NCI-H2227 treated with DMSO at 0.1 percent for 48 hours (cell line): ENCODE data around the gene CBY3.
"Not testable (repeated sequence)": the region's sequence is repeated elsewhere in the genome, so short reads cannot be mapped to it uniquely, and the experiment has no call there.

Experiments used
- DNase-seq: peaks from one replicate; lab custom pipeline; 2025; lab: John Stamatoyannopoulos, UW

The CBY3 gene

DNA sequence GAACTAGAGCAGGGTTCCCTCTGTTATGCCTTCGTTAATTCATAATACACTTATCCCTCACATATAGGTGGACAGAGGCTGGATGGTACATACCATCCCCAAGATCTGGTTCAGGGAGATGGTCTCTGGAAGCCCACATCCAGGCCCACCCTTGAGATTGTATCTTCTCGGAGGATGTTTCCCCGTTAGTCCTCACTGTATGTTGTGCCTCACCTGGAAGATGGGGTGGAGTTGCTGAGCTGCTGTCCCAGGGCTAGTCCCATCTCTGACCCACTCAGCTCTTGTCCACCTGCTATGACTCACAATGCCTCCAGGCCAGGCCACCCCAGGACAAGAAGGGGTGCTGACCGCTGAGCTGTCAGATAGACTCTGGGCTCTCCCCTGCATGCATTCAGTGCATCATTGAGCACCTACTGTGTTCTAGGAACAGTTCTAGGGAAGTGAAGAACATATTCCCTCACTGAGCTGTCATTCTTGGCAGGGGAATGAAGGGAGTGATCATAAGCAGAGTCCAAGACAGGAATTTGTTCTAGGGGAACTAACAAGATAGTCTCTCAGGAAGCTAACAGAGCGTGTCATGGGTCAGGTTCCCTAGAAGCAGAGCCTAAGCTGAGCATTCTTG, at the start of gene CBY3:
TSS of gene CBY3 (minus strand) at position 255 of the 622 bp plus-strand sequence. CDS start at position 139, 116 bp downstream.
- no peak for DNase-seq

DNA sequence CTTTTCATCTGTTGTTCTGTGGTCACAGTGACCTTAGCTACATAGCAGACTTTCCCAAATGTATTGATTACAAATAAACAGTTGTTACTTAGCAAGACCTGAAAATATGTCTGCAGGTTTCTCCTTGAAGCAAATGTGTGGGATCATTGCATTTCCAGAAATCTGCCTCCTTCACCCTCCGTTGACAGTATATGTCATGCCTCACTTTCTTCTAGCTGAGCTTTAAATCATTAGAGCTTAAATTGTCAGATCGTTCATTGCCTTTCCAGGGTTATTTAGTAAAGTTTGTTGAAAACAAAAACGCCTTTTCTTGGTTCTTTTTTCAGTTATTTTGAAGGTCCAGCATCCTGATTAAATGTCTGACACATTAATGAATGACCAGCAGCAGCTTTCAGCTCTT, 49.5 kb upstream of the CBY3 start:
- DNase-seq = no peak

DNA sequence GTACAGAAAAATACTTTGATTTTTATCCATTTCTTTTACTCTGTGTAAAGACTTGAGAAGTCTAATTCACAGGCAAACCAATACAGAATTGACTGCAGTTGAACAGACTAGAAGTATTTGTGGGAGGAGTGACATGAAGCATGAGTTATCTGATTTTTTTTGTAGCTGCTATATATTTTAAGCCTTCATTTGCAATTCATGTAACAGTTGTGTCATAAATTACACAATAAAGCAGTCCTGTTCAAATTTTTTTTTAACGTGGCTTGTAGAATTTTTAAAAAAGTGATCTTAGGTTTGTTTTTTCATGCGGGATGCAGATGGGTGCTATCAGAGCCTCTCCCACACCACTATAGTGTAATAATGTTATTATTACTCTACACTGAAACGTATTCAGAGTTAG, 48.9 kb upstream of the CBY3 start:
- DNase-seq = no peak

DNA sequence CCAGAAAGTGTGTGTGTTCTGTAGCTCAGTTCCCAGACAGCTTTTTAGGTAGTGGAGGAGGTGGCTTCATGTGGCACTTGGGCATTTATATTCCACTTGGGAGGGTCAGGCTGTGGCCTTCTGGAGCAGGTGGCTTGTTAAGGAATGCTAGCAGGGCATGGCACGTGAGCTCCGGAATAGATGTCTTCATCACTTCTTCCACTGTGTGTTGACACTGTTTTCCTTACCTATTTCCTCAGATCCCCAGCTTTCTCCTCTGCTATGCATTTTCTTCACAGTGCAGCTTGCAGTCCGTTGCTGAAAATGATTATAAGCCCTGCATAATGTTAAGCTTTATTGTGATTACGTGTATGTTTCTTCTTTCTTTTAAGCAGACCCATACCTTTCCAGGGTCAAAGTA, 48.5 kb upstream of the CBY3 start:
- DNase-seq = no peak

DNA sequence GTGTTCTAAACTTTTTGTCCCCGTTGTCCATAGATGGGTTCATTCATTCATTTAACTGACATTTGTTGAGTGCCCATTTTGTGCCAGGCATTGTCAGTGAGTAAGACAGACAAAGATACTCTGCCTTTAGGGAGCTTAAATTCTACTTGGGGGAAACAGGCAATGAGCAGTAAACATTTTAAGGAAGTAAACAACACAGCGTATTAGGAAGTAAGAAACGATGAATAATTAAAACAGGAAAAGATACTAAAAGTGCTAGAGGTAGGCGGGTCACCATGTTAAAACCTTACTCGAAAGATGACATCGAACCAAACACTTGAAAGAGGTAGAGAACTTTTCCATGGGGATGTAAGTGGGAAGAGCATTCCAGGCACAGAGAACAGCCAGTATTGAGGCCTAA, 46.3 kb upstream of the CBY3 start:
- DNase-seq = no peak

DNA sequence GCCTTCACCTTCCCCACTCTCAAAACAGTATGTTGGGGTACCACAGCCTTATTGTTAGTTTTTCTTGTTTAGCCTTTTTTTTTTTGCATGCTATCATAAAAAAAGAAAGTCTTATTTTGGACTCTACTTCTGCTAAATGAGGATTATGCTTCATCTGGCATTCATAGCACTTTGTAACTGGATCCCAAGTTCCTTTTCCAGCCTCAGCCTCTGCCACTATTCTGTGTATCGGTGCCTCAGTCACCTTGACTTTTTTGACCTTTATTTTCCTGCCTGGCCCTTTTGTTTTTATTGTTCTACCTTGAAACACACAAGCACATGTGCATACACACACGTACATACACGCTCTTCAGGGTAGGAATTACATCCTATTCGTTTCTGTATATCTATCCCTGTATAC, 43.3 kb upstream of the CBY3 start:
- DNase-seq = no peak

DNA sequence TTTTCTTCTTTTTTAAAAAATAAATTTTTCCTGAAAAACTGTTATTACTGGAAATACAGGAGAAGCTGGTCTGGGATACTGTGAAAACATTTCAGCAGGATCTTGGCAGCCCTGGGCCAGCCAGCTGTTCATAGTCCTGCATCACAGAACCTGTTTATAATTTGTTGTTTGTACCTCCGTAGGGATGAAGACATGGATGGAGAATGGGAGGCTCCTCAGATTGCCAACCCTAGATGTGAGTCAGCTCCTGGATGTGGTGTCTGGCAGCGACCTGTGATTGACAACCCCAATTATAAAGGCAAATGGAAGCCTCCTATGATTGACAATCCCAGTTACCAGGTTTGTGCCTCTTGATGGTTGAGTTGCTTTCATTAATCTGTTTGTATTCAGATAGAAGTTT, 39.4 kb upstream of the CBY3 start:
- no peak for DNase-seq

DNA sequence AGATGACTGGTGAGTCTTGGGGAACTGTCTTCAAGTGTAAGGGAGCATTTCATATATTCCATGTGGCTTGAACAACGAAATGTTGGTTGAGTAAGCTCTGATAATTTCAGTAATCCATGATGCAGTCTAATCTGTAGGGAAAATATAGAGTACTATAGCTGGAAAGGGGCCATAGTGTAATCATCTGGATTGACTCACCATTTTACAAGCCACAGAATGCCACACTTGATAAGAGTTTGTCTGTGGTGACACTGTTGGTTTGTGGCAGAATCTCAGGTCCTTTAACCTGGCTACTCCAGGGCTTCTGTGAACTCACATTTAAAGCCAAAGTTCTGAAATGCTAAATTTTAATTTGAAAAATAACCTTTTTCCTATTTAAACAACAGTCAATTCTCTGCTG, 35.5 kb upstream of the CBY3 start:
- DNase-seq = no peak

DNA sequence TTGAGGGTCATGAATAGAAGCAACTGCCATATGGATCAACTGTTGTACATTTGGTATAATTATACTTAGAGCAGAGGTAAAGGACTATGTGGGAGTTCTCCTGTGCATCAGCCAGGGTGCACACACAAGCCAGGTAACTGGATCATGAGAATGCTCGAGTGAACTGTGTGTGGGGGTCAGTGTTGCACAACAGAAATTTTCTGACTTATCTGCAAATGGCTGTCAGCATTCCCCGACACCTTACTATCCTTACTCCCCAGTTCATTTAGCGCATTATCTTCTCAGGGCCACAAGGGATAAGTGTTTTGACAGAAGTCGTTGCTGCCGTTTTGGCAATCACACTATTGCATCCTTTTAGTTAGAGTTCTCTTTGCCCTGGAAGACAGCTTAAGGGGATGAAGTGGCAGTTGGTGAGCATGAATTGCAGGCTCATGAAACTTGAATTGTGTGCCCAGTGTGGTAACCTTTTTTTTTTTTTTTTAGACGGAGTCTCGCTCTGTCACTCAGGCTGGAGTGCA, 19.6 kb upstream of the CBY3 start:
- no peak for DNase-seq

DNA sequence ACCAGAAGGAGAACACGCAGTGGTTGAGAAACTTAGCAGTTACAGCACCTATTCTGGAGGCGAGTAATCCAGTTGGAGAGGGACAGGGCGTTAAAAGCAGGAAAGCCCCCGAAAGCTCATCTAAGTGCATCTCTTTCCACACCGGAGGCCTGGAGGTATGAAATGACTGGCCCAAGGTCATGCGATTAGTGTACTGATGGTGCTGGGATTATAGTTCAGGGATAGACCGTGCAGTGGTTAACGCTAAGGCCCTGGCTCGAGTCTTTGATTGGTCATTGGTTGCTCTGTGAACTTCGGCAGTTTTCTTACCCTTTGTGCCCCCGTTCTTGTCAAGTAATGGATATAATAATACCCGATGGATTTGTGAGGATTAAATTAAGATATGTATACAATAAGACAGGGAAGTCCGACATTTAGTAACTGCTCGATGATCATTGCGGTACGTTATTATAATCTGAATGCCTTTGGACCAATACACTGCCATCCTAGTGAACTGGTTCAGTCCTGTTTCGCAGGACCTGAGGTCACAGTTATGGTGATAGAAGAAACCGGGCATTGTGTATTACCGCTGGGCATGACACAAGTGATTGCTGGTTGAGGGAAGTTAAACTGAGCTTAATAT, 18.9 kb upstream of the CBY3 start:
- DNase-seq = peak; percentile 6

DNA sequence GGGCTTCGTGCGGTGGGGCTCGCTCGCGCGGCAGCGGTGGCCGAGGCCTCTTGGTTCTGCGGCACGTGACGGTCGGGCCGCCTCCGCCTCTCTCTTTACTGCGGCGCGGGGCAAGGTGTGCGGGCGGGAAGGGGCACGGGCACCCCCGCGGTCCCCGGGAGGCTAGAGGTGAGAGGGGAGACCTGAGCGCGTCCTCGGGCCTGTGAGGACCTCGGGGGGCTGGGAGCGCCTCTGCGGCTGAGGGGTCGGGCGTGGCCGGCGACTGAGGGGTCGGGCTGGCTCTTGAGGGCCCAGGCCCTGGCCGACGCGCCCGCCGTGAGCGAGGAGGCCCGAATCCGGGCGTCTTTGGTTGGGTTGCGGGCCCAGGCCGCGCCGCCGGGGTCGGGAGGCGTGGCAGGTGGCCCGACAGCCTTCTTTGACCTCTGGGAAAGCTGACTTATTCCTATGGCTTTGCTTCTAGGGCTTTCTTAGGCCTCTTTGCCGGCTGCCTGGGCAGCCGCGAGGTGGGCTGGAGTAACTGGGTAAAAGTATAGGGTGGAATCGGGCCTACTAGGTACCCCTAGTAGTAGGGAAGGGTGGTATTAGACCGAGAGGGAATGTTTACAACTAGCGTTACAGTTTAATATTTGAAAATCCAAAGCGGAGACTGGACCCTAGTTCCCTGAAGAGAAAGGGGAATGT, 18.2 kb upstream of the CBY3 start, which contains the start of gene CANX:
TSS of gene CANX (plus strand) at position 33 of the 681 bp plus-strand sequence. CDS start 6,715 bp downstream, outside the sequence.
- no peak for DNase-seq

DNA sequence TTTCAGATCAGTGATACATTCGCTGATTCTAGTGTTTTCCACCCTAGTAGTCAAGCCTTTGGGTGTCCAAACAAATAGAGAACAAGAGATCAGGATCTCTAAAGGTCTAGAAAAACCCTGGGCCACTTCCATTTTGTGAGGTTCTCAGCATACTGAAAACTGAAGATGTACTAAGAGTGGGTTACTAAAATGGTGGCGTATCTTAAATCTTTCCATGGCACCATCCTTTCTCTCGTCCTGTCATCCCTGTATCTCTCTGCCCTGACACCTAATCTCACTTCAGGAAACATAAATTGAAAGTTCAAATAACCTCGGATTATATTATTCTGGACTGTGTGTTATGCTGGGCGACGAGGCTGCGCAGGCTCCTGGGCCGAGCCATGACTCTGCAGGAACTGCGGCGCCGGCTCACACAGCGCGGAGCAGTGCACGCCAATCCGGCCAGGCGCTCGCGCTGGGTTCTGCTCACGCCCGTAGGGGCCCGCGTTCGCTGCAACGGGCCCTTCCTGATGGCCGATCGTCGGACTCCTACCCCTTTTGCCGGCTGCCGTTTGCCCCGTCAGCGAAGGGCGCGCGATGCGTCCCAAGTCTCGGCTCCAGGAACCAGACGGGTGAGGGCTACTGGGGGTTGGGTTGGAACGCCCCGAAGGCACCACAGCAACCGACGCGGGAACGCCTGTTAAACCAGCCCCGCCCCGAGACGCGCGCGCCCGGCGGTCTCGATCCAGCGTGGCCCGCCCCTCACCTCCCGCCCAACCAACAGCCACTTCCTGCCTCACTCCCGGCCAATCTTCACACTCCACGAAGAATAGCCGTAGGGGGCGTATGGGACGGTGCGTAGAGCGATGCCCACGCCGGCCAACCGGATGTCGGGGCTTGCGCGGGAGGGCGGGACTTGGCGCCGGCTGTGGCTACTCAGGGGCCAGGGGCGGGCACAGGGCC, 17.4 kb upstream of the CBY3 start:
- peak; percentile 96 for DNase-seq

DNA sequence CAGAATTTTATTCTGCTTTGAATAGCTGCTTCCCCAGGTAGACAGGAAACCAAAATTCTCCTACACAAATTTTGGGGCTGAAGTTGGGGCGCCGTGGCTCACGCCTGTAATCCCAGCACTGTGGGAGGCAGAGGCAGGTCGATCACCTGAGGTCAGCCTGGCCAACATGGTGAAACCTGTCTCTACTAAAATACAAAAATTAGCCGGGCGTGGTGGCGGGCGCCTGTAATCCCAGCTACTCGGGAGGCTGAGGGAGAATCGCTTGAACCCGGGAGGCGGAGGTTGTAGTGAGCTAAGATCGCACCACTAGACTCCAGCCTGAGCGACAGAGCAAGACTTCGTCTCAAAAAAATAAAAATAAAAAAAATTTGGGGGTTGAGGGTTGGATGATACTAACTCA, 16.7 kb upstream of the CBY3 start:
- DNase-seq = not testable (repeated sequence)

DNA sequence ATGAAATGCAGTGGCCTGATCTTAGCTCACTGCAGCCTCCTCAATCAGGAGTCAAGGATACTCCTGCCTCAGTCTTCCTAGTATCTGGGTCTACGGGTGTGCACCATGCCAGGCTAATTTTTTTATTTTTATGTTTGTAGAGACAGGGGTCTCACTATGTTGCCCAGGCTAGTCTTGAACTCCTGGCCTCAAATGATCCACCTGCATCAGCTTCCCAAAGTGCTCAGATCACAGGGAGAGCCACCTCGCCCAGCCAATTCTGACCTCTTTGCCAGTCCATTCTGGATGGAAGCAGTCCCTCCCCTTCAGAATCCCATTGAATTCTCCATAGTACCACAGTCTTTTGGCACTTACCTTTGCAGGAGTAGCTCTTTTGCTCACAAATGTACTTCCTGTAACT, 16.3 kb upstream of the CBY3 start:
- no peak for DNase-seq

DNA sequence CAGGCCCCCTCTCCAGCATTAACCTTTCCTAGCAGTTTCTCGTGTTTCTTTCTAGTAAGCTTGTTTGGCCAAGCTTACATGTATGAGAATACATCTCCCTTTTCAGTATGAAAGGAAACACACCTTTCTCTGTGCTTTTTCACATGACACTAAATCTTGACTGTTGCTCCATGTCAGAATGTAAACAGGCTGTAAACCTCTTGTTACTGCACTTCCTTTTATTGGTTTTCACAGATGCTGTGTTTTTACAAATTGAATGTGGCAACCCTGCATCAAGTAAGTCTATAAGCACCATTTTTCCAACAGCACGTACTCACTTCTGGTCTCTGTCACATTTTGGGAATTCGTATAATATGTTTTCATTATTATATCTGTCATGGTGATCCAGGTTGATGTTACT, 15.8 kb upstream of the CBY3 start:
- no peak for DNase-seq

DNA sequence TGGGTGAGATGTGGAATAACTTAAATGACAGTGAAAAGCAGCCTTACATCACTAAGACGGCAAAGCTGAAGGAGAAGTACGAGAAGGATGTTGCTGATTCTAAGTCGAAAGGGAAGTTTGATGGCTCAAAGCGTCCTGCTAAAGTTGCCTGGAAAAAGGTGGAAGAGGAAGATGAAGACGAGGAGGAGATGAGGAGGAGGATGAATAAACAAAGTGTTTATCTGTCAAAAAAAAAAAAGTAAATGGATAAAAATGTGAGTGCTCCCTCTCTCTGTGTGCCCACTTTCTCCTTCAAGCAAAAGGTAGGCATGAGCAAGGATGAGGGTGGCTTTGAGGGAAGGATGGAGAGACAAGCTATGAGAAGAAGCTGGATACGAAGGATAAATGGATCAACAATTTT, 13.7 kb upstream of the CBY3 start:
- DNase-seq = no peak

DNA sequence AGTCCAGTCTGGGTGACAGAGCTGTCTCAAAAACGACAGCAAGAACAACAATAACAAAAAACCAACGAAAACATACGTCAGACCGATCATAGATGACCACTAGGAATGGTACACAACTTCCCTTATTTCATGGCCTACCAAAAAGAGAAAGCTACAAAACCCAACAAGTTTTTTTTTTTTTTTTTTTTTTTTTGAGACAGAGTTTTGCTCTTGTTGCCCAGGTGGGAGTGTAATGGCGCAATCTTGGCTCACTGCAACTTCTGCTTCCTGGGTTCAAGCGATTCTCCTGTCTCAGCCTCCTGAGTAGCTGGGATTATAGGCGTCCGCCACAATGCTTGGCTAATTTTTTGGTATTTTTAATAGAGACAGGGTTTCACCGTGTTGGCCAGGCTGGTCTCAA, 8.4 kb upstream of the CBY3 start:
- DNase-seq = not testable (repeated sequence)

DNA sequence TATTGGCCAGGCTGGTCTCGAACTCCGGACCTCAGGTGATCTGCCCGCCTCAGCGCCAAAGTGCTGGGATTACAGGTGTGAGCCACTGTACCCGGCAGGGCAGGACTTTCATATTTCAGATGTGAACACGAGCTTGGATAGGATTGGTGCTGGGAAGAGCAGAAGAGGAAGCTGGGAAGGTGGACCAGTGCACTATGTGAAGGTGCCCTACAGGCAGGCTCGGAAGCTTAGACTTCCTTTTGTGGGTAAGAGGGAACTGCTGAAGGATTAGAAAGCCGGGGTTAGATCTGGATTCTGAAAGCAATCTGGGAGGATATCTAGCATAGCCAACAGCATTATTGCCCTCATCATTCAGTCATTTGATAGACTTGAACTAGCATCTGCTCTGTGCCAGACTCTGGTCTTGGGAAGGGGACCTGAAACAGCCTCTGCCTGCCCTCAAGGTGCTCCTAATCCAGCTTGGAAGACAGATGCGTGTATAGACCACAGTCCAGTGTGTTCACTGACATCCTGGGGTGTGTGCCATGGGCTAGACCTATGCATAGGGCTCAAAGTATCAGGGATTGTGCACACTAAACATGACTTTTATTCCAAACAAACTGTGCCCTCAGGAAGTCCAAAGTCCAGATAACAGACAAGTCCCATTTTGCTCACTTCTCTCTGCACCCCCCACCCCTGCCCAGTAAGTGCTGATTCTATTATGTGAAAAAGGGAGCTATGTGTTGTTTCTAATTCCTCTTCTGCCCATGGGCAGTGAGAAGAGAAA, 637 bp downstream of the CBY3 start:
- no peak for DNase-seq

DNA sequence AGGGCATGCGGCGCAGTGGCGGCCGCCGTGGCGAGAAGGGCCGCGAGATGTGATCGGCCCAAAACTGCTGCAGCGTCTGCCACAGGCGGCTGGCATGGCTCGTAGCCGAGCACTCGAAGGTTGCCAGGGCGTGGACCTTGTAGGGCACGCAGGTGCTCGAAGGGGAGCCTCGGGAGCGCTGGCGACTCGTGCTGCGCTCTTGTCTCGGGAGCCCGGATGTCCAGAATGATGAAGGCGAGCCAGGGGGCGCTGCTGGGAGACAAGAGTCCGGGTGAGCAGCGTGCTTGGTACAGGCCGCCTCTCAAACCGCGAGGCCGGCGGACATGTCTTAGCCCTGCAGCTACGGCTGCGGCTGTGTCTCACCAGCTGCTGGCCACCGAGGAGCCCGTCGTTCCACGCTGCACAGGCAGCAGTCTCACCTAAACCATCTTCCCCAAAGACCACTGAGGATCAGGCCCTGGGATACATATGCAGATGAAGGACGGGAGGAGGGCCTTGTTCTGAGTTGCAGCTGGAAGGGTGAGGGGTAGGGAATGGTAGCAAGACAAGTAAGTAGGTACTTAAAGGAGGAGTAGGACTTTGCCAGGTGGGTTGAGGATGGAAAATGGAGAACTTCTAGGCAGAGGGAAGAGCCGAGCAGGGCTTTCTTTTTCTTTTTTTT, 1.7 kb downstream of the CBY3 start:
- no peak for DNase-seq

DNA sequence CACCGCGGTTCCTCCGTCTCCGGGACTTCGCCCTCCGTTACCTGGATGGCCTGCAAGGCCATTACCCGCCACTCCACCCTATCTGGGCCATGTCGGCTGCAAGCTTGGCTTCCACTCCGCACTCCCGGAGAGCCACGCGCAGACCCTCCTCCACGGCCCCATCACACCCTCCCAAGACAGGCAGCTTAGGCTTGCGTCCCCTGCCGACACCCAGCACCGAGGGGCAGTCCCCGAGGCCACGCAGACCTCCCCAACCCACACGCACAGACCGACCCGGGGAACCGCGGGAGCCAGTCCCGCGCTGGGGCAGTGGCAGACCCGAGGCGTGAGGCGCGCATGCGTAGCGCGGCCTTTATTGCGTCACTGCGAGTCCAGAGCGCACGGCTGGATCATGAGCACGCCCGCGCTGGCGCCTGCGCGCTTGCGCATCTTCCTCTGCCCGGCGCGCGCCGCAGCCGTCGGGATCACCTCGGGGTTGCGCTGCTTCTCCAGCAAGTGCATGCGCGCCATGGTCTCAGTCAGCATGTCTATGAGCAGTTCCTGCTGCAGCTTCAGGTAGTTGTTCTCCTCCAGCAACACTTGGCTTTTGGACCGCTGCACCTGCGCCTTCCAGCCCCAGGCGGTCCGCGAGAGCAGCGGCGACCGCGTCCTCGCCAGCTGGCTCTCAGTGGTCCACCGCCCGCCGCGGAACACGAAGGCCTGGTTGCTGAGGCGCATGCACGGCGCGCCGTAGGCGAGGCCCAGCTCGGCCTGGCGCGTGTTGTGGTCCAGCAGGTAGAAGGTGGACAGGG, 2.4 kb downstream of the CBY3 start:
- DNase-seq = peak; percentile 79
